DMS114 treated with DMSO at 0.1 percent for 48 hours (cell line): ENCODE measurements around the gene GPR35.

Experiments used
- DNase-seq: peaks from one replicate; lab custom pipeline; 2025; ENCODE audit not compliant: unreplicated experiment; lab: John Stamatoyannopoulos, UW

GPR35 gene

GRCh38 chr2:240624950-240625621, at the start of gene GPR35:
TSS of gene GPR35 (plus strand) at chr2:240625480. CDS start at chr2:240629953, 4,473 bp downstream.
- DNase-seq = no peak

GRCh38 chr2:240576036-240576435, 49.2 kb upstream of the GPR35 start:
- DNase-seq = no peak

DNA sequence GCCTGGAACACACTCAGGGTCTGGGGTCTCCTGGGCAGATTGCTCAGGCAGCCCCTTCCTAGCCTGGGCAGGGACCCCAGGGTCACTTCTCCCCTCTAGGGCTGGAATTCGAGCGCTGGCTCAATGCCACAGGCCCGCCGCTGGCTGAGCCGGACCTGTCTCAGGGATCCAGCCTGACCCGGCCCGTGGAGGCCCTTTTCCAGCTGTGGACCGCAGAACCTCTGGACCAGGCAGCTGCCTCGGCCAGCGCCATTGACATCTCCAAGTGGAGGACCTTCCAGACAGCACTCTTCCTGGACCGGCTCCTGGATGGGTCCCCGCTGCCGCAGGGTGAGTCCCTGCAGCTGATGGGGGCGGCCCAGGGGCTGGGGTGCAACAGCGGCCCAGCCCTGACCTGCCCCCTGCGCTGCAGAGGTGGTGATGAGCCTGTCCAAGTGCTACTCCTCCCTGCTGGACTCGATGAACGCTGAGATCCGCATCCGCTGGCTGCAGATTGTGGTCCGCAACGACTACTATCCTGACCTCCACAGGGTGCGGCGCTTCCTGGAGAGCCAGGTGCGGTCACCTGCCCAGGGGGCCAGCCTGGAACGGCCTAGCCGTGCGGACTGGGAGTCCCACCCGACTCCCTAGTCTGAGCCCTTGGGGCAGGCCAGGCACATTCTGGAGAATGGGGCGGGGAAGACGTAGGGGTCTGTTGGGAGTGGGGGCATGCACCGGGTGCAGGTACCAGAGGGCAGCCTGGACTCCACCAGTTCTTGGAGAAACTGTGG, 48.7 kb upstream of the GPR35 start:
- DNase-seq = no peak

- no peak for DNase-seq
Observed at GRCh38 chr2:240577281-240578109, 47.8 kb upstream of the GPR35 start.

GRCh38 chr2:240578110-240578450, 47.2 kb upstream of the GPR35 start:
- no peak for DNase-seq

DNA sequence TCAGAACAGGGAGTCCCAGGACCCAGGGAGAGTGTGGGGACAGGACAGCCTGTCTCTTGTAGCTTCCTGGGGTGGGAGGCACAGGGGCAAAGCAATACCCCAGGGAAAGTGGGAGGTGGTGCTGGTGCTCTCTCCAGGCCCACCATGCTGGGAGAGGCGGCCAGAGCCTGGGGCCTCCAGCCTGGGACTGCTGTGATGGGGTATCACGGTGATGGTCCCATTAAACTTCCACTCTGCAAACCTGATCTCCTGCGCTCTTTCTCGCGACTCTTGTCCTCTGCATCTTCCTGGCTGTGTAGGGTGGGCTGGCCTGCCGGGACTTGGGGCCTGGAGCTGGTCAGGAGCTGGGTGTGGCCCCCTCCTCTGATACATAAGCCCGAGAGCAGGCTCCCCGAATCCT, 46.8 kb upstream of the GPR35 start:
- DNase-seq = no peak

- DNase-seq = no peak
Observed at GRCh38 chr2:240579071-240579762, 46.1 kb upstream of the GPR35 start.

DNA sequence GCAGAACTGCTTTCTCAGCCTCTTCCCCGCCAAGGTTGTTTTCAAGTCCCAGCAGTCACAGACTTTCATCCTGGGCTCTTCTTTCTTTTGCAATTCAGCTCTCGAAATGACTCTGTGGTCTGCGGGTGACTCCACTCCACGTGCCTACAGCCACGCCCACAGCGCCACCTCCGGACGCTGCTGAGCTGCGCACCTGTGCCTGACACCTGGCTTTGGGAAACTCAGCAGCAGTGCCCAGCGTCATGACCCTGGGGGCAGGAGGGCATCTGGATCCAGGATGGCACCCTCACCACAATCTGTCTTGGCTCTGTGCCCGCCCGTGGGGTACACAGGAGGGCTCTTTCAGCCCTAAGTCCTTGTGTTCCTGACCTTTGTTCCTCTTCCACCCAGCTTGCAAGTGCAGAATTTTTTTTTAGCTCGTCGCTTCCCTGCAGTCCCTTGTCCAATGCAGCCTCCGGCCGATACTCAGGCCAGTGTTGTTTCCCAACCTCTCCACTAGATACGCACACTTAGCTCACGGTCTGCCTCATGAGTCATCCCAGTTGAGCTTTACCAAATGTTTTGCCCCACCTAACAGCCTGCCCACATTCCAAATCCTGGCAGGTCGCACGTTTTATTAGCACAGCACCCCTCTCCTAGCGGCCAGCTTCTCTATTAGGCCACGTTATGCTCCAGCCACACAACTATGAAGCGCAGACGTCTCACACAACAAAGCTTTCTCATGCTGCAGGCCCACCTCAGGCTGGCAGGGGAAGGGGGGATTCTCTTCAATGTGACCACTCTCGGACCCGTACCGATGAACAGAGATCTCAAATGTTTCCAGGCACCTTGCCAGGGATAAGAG, 45.3 kb upstream of the GPR35 start:
- DNase-seq = no peak

- no peak for DNase-seq
Observed at GRCh38 chr2:240581811-240582210, 43.5 kb upstream of the GPR35 start.

- no peak for DNase-seq
Observed at GRCh38 chr2:240582781-240583180, 42.5 kb upstream of the GPR35 start.

DNA sequence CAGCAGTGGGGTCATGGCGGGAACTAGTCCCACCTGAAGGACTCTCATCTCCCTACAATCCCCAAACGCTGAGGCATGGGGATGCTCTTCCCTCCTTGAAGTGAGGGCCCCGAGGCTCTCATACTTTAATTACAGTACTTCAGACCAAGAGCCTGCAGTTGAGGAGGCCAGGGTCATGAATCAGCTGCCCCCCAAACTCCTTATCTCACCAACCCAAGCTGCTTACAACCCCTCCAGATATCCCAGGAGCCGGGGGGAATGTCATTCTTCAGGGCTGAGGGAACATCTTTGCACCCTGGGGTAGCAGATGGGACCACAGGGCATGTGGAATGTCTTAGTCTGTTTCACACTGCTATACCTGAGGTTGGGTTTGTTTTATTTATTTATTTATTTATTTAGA, 41.5 kb upstream of the GPR35 start:
- DNase-seq = no peak

DNA sequence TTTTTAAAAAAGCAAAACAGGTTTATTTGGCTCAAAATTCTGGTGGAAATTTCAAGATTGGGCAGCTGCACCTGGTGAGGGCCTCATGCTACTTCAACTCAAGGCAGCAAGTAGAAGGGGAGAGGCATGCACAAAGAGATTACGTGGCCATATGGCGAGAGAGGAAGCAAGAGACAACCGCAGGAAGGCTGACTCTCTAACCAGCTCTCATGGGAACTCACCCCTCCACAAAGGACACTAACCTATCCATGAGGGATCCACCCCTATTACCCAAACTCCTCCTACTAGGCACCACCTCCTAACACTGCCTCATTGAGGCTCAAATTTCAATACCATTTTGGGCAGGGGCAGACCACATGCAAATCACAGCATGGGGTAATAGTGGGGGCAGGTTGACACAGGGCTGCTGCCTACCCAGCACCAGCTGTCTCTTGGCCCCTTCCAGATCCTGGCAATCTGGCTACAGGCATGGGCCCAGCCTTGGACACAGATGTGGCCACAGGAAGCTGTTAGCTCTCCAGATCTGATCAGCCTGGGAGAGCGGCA, 40.7 kb upstream of the GPR35 start:
- DNase-seq = no peak

- DNase-seq = no peak
Observed at GRCh38 chr2:240585101-240585500, 40.2 kb upstream of the GPR35 start.

GRCh38 chr2:240585681-240586197, 39.5 kb upstream of the GPR35 start:
- DNase-seq = no peak

DNA sequence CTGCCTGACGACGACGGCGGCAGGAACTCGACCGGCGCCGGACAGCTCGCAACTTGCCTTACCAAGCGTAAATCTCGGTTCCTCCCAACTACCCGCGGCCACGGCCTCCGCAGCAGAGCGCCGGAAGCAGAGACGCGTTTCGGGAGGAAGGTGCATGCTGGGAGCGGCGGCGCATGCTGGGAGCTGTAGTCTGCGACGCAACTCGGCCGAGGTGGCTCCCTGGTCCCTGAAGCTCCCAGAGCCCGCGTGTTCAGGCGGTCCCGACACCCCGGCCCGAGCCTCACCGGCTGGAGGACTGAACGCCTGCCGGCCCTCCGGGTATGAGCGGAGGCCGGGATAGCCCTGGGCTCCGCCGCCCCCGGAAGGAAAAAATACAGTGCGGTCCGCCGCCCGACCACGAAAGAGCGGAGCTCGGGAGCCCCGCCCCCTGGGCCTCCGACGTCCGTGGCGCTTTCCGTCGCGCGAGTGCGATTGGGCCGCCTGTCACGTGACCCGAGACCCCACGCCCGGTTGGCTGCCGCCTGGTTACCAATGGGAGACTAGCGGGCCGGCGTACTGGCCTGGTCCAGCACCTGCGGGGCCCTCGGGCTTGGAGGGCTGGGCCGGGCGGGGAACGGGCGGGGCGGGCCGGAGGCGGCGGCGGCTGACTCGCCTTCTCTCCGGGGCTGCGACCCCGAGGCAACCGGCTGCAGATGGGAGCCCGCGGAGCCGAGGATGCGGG, 38.9 kb upstream of the GPR35 start, which contains the start of gene CAPN10:
Gene CAPN10 (plus strand): TSS at position 537 of the 721 bp plus-strand sequence. CDS start 178 bp downstream, at position 715.
- DNase-seq = peak; percentile 86

DNA sequence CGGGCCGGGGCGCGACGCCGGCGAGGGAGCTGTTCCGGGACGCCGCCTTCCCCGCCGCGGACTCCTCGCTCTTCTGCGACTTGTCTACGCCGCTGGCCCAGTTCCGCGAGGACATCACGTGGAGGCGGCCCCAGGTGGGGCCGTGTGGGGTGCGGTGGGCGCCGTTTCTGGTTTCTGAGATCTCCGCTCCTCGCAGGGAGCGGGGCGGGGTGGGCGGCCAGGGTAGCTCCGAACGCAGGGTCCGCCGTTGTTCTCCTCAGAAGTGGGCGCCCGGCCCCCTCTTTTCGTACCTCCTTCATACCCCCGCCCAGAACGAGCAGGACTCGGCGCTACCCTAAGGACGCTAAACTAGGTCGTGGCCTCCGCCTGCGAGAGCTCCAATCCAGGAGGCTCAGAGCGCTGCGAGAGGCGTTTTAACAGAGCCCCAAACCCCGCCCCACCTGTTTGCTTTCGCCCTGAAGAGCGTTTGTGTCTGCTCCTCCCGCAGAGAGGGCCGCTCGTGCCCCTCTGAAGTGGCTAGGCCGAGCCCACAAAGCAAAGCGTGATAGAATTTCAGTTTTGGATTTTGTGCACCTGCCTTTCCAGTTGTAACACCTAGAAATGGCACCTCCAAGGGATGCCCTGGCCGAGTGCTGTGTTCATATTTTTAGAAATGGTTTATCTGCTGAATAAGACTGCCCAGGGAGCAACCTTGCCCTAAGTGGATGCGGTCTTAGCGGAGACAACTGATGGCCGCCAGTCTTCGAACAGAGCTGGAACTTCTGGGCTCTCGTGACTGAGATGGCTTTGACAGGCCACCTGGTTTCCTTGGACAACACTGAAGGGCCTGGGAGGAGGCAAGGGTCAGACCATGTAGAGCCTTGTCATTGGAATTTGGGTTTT, 38.1 kb upstream of the GPR35 start:
- DNase-seq = no peak

DNA sequence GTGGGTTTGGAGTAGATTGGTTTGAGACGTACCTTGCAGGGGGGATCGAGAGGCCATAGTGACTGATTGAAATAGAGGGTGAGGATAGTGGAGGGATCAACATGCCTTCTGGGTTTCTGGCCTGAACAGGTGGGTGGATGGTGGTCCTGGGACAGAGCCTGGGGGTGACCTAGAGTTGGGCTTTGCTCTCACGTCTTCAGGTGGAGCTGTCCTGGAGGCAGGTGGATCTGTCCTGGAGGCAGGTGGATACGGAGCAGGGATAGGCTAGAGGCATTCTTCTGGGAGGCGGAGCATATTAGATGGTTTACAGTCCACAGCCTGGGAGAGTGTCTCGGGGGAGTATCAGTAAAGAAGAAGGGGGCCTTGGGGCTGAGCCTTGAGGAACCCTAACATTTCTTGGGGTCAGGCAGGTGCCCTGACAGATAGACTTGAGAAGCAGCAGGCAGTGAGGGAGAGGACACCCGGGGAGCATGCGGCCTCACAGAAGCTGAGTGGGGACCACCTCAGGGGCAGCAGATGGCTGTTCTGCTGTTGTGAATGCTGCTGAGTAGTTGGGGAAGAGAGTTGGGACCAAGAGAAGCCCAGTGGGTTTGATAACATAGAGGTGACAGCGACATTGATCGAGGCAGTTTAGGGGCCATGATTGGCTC, 37.1 kb upstream of the GPR35 start:
- DNase-seq = no peak

DNA sequence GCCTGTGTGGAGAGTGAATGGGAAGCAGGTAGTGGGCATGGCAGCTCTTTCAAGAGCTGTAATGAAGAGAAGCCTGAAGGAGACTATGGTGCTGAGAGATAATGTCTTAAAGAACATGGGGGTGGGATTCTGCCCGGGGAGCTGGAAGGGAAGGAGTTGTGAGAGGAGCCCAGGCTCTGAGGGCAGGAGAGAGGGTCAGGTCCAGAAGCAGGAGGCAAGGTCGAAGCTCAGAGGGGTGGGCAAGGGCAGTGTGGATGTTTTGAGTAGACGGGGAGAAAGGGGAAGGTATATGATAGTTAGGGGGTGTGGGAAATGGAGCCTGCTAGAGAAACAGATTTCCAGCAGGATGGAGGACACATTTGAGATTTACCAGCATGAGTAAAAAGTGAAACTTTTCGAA, 36.6 kb upstream of the GPR35 start:
- no peak for DNase-seq
